Measurements from ENCODE around the gene CAPN7. TPM values are rescaled to one million over a fixed set of nuclear protein-coding genes. Genes with fewer than 3 reads are reported as not detected.
"Not testable (repeated sequence)": the region's sequence is repeated elsewhere in the genome, so short reads cannot be mapped to it uniquely, and the experiment has no call there.

CAPN7 gene
- total RNA-seq, 4 donors from 2014 or later, result 44.0 to 80.5 (median 49.1) TPM

- H3K4me3 ChIP-seq (ENCODE audit: low read depth, poor library complexity, severe bottlenecking), result no peak overlapping the region
- no peak for DNase-seq (ENCODE audit: low spot score in 2 of 2)
- WGBS, 2 donors, result 79 to 88% methylated on average over 1 of the region's 1 CpG
- TF ChIP-seq, protein P1, sequence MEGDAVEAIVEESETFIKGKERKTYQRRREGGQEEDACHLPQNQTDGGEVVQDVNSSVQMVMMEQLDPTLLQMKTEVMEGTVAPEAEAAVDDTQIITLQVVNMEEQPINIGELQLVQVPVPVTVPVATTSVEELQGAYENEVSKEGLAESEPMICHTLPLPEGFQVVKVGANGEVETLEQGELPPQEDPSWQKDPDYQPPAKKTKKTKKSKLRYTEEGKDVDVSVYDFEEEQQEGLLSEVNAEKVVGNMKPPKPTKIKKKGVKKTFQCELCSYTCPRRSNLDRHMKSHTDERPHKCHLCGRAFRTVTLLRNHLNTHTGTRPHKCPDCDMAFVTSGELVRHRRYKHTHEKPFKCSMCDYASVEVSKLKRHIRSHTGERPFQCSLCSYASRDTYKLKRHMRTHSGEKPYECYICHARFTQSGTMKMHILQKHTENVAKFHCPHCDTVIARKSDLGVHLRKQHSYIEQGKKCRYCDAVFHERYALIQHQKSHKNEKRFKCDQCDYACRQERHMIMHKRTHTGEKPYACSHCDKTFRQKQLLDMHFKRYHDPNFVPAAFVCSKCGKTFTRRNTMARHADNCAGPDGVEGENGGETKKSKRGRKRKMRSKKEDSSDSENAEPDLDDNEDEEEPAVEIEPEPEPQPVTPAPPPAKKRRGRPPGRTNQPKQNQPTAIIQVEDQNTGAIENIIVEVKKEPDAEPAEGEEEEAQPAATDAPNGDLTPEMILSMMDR (IDR thresholded peaks at IDR 0.05), result no peak
- intact Hi-C loops (cut with DNase I; ENCODE audit: low total_unique reads), result no loop called here
These were observed 20.0 kb upstream of the CAPN7 start for GRCh38 chr3:15186101-15186476.

- H3K4me3 ChIP-seq (ENCODE audit: low read depth, poor library complexity, severe bottlenecking); DNase-seq (ENCODE audit: low spot score in 2 of 2); intact Hi-C loops (cut with DNase I; ENCODE audit: low total_unique reads): not testable (repeated sequence)
- 80 to 90% methylated on average over 8 to 16 of the region's 33 CpGs for WGBS, 2 donors
These were observed 19.4 kb upstream of the CAPN7 start for GRCh38 chr3:15186477-15187164.

GRCh38 chr3:15197340-15198029, 8.6 kb upstream of the CAPN7 start:
- TF ChIP-seq, protein P1 (IDR thresholded peaks at IDR 0.05), result no peak
- no peak for TF ChIP-seq POLR2A (IDR thresholded peaks at IDR 0.05)
- H3K4me3 ChIP-seq (ENCODE audit: low read depth, poor library complexity, severe bottlenecking), result no peak overlapping the region
- DNase-seq (ENCODE audit: low spot score in 2 of 2), result no peak
- intact Hi-C loops (cut with DNase I; ENCODE audit: low total_unique reads), result no loop called here
- 89 to 90% methylated on average over 3 of the region's 3 CpGs for WGBS, 2 donors

DNA sequence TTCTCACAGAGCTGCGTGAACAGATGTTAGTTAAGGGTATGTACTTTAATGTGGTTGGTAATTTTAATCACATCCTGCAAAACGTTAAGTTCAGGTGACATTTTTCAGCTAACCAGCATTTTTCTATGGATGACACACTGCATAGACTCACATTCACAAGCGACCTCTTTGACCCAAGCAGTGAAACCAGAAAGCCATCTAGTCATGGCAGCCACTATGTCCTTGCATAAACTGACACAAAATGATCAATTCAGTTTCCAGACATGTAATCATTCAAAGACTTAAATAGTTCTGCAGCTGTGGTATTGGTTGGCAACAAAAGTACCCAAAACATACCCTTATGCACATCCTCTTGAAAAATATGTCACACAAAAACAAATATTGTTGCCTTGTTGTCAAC, 7.4 kb upstream of the CAPN7 start:
- DNase-seq (ENCODE audit: low spot score in 2 of 2), result no peak
- H3K4me3 ChIP-seq (ENCODE audit: low read depth, poor library complexity, severe bottlenecking), result no peak overlapping the region
- intact Hi-C loops (cut with DNase I; ENCODE audit: low total_unique reads), result no loop called here
- TF ChIP-seq POLR2A (IDR thresholded peaks at IDR 0.05), result no peak
- TF ChIP-seq, protein P1 (IDR thresholded peaks at IDR 0.05), result no peak
- 66 to 72% methylated on average over 3 of the region's 3 CpGs for WGBS, 2 donors

DNA sequence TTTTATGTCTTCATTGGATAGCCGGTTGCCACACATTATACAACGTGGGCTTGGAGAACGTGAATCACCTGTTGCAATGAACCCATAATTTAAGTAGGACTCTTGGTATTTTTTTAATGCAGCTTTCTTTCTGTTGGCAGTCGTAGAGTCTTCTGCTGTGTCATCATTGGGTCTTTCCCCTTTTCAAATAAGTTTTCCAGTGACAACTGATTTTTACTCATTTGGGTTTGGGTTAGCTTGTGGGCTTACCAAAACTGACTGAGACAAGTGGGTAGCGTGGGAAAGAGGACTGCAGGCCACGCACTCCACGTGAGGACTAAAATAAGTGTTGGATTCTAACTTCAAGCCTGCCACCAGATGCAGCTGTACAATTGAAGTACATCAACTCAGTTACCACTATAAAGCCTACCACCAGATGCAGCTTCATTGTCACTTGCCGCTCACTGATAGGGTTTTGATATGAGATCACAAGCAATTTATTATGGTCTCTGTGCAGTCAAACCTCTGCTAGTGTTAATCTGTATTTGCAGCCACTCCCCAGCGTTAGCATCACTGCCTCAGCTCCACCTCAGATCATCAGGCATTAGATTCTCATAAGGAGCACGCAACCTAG, 6.4 kb upstream of the CAPN7 start:
- no peak for DNase-seq (ENCODE audit: low spot score in 2 of 2)
- TF ChIP-seq POLR2A (IDR thresholded peaks at IDR 0.05), result no peak
- TF ChIP-seq, protein P1 (IDR thresholded peaks at IDR 0.05), result no peak
- 76 to 80% methylated on average over 10 of the region's 10 CpGs for WGBS, 2 donors
- H3K4me3 ChIP-seq (ENCODE audit: low read depth, poor library complexity, severe bottlenecking), result no peak overlapping the region
- intact Hi-C loops (cut with DNase I; ENCODE audit: low total_unique reads), result loop anchor here (10.0 kb wide), 1 partner anchor 205 kb away; no protein-coding TSS in a partner anchor

DNA sequence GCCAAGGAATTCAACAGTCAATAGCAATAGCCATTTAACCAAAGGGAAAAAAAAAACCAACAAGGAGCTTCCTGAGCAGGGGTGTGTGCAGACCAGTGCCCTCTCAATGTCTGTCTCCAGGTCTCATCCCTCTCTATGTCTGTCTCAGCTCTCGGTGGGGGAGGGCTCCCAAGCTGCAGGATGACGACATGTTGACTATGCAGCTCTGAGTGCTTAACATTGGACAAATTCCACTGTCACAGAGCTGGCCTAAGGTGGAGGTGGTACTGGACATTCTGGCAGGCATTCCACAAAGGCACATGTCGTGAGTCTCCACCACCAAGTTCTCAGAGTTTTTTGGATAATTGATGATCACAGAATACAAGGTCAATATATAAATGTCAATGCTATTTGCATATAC, 2.0 kb upstream of the CAPN7 start:
- no peak for DNase-seq (ENCODE audit: low spot score in 2 of 2)
- intact Hi-C loops (cut with DNase I; ENCODE audit: low total_unique reads), result loop anchor here (10.0 kb wide), 1 partner anchor 201 kb away; no protein-coding TSS in a partner anchor
- WGBS, 2 donors, result 85 to 90% methylated on average over 3 of the region's 3 CpGs
- TF ChIP-seq, protein P1 (IDR thresholded peaks at IDR 0.05), result no peak
- no peak for TF ChIP-seq POLR2A (IDR thresholded peaks at IDR 0.05)
- no peak overlapping the region for H3K4me3 ChIP-seq (ENCODE audit: low read depth, poor library complexity, severe bottlenecking)

Measured in lower leg skin (tissue), 4 donors.